KG1 (cell line): ENCODE measurements around the gene MID2.
"Not testable (repeated sequence)": the region's sequence is repeated elsewhere in the genome, so short reads cannot be mapped to it uniquely, and the experiment has no call there.

Source experiments
- DNase-seq: peaks from one replicate; lab custom pipeline; 2025; lab: John Stamatoyannopoulos, UW

The MID2 gene

DNA sequence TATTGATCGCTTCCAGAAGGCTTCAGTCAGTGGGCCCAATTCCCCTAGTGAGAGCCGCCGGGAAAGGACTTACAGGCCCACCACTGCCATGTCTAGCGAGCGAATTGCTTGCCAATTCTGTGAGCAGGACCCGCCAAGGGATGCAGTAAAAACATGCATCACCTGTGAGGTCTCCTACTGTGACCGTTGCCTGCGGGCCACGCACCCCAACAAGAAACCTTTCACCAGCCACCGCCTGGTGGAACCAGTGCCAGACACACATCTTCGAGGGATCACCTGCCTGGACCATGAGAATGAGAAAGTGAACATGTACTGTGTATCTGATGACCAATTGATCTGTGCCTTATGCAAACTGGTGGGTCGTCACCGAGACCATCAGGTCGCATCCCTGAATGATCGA lies 15.3 kb downstream of the MID2 start:
- no peak for DNase-seq

DNA sequence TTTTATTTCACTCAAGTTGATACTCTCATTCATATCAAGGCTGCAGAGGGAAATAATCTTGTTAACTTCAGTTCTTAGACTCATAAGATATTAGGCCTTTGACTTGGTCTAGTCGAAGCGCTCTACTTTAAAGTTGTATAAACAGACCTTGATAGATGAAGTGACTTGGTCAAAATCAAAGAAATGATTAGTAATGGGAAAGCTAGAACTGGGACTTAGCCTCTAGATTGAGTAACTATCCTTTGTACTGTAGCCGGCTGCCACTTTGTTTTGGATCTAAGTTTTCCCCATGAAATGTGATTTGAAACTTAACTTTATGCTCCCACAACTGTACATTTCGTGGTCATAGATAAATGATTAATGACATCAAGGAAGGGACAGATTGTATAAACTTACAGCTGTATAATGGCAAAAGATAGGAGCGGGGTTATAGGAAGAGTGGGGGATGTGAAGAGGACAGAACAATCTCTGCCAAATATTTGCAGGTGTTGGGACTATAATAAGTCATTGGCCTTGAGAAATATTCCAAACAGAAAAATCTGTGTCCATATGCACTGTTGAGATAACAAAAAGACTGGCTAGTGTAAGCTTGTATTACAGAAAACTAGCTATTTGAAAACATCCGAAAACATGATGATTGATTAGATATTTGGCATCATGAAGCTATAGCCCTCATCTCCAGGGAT lies 17.2 kb downstream of the MID2 start:
- no peak for DNase-seq

DNA sequence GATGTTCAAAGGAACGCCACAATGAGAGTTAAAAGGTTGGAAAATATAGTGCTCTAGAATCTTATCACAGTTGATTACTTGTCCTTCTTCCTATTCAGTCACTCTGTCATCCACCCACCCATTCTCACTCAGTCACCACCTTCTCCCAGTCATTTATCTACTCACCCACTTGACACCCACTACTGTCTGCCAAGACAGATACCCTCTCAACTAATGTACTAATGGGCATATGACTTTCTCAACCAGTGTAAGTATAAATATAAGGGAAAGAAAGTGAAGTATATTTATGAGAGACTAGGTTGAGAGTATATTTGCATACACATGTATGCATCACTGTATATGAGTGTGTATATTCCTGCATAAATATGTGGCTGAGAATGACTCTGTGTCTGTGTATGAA lies 20.0 kb downstream of the MID2 start:
- no peak for DNase-seq

DNA sequence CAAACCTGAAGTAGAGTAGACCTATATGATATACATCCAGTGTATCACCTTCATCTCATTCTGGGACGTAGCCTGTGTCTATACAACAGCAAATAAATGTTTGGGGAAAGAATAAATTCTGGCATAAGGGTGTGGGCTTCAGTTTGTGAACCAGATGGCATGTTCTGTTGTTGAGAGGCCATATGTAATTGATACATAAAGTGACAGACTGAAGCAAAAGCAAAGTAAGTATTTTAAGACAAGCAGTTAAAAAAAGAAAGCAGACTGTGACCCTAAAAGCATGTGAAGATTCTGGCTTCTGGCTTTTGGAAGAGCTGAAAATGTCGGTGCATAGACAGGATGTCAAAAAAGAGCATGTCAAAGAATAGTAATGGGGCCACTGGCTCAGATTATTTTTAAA lies 22.9 kb downstream of the MID2 start:
- no peak for DNase-seq

DNA sequence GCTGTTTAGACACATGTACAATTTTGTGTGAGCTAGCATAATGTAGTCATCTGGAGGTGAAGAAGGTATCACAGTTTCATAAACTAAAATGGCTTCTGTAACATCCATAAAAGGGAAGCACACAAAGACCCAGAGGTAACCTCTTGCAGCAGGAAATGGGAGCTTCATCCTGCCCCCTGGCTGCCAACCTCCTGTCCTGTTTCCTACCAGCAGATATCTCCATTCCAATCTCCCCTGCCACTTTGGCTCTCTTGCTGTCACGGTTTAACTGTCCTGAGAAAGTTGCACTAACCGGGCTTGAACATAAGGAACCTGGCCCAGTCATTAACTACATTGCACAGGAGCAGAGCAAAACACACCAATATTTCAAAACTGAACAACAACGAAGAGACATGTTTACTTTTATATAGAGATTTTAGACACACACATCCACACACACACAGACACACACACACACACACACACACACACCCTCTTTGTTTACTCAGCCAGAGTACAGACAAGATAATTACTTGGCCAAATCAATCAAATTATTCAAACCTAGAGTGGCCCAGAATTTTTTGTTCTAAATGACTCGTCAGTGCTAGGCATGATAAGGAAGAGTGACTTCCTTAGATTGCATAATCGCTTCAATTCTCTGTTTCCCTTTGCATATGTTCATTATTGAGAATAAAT lies 24.2 kb downstream of the MID2 start:
- DNase-seq = no peak

DNA sequence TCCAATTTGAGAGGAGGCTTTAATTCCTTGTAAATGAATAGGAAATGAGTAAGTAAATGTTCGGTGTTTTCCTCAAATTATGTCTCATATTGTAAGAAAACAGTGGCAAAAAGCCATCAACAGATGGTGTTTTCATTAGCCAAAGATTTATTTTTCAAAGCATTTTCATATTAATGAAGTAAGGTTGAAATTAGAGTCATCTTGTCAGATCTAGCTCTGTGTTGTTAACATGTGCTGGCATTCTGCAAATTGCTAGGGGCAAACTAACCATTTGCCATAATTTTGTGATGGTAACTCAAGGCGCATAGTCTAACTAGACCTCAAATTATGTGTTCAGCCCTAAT lies 24.7 kb downstream of the MID2 start:
- DNase-seq = no peak

DNA sequence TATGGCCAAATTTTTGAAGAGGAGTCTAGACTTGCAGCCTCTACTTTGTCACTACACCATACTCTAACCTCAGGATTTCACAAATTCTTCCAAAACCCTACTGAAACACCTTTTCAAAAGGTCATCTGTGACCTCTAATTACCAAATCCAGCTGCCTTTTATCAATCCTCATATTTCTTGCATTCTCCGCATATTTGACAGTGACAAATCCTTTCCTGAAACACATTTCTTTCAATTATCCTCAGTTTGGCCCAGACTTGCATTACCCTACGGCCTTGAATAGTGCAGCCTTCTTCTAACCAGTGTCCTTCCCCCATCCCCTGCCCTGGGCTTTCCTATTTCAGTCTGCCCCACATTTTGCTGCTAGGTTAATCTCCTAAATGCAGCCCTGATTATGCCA lies 25.5 kb downstream of the MID2 start:
- no peak for DNase-seq

DNA sequence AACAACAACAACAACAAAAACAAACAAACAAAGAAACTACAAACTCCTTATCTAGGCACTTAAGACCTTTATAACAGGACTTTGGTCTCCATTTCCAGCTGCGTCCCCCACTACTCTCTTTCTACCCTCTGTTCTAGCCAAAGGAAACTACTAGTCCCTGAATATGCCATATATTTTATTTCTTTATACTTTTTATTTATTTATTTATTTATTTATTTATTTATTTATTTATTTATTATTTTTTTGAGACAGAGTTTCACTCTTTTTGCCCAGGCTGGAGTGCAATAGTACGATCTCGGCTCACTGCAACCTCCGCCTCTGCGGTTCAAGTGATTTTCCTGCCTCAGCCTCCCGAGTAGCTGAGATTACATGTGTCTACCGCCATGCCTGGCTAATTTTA lies 26.0 kb downstream of the MID2 start:
- DNase-seq = not testable (repeated sequence)

DNA sequence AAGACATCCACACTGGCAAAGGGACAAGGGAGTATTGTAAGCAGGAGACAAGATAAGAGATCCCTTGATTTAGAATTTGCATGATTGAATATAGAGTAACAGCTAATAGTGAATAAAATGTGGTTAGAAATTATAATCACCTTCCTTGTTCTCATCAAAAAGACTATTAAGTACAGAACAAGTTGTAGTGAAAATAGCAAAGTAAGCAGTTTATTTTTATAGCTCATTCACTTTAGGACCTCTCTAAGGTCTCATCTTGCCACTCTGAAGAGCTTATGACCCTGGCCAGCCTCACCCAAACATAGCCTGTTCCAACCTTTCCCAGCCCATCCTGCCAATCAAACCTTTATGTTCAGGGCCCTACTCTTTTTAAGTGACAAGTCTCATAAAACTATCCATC lies 30.6 kb downstream of the MID2 start:
- DNase-seq = no peak

DNA sequence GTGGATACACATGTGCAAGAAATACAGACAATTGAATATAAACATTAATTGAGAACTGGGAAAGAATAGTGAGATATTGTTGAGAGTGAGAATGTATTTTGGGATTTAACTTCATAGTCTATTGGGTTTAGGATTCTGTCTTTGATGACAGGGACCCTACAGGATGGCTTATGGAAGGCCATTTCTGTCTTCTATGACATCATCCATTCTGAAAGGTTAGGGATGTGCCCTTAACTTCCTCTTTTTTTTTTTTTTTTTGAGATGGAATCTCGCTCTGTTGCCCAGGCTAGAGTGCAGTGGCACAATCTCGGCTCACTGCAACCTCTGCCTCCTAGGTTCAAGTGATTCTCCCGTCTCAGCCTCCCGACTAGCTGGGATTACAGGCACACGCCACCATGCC lies 31.4 kb downstream of the MID2 start:
- DNase-seq = not testable (repeated sequence)

DNA sequence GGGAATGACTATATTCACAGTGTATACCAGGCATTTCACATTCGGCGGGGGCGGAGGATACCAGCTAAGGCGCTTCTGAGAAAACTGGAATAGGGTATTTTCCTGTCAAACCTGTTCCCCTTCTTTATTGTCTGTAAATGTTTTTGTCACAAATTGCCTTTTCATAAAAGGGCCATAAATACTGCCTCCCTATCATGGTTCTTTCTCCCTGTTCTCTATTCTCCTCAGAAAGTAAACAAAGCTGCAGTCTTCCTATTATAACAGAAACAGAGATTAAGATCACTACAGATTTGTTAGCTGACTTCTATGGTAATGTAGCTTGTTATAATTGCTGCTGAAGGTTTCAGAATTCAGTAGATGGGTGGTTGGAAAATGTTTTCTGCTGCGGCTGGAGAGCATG lies 32.2 kb downstream of the MID2 start:
- DNase-seq = no peak

DNA sequence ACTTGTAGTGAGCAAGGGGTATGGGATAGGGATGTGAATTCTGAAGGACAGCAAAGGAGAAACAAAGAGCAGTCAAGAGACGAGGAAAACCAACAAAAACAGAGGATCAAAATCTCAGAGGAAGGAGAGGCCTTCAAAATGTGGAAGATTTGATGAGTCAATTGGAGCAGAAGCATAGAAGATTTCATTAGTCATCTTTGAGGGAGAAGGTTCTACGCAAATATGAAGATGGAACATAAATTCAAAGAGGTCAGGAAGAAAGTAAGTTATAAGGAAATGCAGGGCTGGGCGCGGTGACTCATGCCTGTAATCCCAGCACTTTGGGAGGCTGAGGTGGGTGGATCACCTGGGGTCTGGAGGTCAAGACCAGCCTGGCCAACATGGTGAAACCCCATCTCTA lies 35.4 kb downstream of the MID2 start:
- no peak for DNase-seq

DNA sequence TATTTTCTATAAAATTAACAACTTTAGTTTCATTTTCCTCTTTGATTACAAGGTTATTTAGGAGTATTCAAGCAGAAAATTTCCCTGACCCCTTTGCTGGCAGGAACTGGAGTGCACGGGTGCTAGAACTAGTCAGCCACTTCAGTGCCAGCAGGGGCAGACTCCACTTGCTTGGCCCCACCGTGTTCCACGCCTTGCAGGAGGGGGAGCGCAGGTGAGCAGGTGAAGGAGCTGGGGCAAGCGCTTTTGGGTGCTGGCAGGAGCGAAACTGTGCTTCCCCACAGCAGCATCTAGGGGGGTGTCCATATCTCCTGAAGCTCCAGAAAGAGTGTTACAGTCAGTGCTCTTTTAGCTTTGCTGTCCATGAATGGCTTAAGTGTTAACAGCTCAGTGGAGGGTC lies 45.5 kb downstream of the MID2 start:
- no peak for DNase-seq

DNA sequence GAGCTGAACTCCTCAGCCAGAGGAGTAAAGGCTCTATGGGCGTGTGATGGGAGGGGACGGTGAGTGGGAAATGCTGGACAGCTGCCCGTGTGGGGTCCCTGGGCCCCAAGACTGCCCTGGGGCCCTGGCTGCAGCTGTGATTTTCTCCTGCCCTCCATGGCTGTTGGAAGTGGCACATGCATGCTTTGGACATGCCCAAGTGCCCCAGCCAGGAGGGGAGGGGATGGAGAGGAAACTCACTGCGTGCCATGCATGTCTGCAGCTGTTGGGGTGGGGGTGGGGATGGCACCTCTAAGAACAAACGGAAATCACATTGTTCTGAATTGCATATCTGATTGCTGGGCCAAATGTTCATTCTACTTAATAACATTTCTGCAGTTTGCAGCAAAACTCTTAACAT lies 52.4 kb downstream of the MID2 start:
- no peak for DNase-seq

DNA sequence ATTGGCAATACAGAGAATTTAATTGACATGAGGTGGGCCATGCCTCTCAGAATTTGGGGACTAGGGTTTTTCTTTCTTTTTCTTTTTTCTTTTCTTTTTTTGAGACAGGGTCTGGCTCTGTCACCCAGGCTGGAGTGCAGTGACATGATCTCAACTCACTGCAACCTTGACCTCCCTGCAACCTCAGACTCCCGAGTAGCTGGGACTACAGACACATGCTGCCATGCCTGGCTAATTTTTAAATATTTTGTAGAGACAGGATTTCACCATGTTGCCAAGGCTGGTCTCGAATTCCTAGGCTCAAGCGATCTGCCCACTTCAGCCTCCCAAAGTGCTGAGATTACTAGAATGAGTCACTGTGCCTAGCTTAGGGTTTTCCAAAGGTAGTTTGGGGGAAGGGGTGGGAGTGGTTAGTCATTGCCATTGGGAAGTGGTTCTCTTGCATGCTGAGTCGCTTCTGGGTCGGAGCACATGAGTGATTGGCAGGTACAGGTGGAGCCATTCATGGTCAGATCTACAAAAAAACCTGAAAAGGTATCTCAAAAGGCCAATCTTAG lies 54.5 kb downstream of the MID2 start:
- DNase-seq = no peak

DNA sequence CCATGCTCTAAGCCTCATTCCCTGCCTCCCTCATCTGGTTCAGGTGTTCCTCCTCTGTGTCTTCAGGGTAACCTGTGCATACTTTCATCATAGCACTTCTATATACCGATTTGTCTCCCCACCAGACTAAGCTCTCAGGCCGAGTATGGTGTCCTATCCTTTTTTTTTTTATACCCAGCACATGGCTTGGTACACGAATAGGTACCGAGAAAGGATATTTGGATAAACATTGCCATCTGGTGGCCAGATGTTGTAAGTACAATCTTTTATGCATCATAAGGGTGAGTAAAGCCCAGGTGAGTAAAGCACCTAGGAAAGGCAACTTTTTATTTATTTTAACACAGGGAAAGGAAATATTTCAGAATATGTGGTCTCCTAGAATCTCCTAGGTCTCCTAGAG lies 68.4 kb downstream of the MID2 start:
- DNase-seq = no peak

DNA sequence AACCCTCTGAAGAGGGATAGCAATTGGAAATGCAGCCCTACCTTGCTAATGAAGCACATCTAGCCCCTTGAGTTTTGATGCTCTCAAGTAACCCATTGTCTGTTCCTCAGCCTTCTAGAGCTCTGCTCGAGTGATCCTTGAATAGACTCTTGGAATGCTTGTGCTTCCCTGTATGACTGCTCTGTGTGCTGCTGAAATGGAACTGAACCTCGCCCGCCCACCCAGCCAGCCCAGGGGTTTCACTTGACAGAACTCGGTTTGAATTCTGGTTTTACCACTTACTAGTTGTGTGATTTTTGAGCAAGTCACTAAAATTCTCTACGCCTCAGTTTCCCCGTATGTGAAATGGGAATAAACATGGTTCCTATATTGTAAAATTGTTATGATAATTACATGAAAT lies 77.1 kb downstream of the MID2 start:
- no peak for DNase-seq

DNA sequence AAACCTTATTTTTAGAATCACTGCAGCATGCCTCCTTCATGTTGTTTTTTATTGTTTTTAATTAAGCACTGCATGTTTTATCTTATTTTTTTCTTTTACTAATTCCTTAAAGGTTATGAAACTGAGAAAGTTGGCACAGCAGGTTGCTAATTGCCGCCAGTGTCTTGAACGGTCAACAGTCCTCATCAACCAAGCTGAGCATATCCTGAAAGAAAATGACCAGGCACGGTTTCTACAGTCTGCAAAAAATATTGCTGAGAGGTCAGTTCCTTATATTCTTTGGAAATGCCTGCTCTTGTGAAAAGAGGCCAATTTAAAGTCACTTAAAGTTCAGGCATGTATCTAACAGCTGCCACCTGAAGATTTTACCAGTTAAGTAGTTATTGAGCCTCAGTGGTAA lies 79.7 kb downstream of the MID2 start:
- DNase-seq = no peak

DNA sequence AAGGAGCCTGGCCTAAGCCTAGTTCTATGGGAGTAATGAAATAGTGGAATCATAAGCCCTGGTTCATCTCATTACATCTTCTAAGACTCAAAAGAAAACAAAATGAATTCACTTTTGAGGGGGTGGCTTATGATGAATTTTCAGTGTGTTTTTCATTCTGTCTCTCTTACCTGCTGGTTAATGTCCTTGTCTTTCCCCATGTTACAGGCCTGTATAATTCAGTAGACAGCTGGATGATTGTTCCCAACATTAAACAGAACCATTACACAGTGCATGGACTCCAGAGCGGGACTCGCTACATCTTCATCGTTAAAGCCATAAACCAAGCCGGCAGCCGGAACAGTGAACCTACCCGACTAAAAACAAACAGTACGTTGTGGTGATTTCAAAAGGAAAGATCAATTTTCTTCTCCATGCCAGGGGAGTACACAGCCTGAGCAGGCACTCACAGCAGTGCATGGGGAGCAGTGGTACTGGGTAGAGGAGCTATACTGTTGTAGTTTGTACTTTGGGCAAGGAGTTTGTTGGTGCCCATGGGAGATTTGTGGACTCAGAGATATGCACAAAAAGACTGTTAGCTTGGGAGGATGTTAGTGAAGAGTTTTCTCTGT lies 98.6 kb downstream of the MID2 start:
- DNase-seq = no peak

DNA sequence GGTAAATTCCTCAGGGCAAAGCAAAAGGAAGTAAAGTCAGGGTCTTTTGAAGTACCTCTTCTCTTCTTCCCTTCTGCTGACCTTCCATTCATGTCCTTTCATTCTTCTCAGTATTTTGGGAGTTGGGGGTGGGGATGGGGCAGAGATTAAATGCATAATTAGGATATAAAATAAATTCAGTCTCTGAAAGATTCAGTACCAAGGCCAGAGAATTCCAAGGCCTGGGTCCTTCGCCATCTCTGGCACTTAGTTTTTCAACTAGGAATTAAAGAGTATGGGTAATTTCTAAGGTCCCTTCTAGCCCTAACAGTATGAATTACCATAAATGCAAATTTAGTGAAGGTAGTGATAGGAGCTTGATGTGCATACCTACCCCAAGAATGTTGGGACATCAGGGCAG lies 108.6 kb downstream of the MID2 start:
- DNase-seq = no peak

DNA sequence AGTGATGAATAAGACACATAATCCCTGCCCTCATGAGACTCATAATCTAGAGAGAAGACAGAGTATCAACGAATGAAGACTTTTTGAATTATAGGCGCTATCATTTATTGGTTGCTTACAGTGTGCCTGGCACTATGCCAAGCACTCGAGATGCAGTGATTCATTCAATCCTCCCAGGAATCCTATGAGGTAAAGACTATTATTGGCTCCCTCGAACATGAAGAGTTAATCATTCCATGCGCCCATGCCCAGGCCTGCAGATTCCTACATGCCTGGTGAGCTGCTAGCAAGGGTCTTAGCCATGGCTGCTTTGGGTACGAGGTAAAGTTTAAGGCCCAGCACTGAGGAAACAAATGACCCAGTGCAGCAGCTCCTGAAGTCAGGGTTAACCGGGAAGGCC lies 109.5 kb downstream of the MID2 start:
- DNase-seq = no peak

DNA sequence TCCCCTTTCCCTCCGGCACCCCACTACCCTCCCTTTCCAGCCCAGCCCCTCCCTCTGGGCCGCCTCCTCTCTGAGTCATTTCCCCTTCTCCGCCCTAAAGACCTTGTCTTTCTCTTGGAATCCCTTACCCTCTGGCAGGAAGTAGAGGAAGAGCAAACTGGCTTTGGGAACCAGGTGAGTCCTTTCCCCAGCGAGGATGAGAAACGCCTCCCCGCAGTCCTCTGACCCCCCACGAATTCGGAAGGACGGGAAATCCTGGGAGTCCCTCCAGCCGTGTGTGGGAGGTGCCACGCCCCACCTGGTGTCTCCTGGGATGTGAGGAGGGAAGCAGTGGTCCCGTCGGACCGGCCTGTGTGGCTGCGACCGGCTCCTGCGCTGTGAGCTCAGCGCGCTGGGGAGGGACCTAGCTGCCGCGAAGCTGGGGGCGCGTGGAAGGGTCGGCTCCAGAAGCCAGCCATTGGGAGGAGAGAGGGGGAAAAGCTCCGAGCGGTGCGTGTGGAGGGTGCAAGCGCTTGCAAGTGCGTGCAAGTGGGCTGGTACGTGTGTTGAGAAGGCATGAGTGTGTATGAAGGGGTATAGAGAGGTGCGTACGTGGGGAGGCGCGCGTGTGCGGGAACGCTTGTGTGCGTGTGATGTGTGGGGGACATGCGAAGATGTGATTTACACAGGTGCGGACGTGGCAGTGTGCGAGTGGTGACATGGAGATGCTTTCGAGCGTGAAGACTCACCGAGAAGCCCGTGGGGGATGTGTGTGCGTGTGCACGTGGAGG lies 110.2 kb downstream of the MID2 start:
- no peak for DNase-seq

DNA sequence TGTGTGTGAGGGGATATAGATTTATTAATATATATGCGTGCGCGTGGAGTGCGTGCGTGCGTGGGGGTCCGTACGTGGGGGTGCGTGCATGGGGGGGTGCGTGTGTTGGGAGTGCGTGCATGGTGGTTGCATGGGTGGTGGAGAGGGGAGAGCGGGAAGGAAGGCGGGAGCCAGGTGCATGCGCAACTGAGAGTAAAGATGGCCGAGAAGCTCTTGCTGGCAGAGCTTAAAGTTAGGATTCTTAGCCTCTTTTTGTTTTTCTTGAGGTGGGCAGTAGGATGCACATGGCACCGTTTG lies 110.7 kb downstream of the MID2 start:
- no peak for DNase-seq
